HG03097 (cell line): ENCODE results near the gene ANO5.

Experiments used
- ATAC-seq: cut with Tn5 transposase; IDR thresholded peaks from one replicate; pipeline ENCODE4 v1.9.1; 2021; ENCODE audit not compliant: unreplicated experiment, low FRiP score

ANO5 gene

DNA sequence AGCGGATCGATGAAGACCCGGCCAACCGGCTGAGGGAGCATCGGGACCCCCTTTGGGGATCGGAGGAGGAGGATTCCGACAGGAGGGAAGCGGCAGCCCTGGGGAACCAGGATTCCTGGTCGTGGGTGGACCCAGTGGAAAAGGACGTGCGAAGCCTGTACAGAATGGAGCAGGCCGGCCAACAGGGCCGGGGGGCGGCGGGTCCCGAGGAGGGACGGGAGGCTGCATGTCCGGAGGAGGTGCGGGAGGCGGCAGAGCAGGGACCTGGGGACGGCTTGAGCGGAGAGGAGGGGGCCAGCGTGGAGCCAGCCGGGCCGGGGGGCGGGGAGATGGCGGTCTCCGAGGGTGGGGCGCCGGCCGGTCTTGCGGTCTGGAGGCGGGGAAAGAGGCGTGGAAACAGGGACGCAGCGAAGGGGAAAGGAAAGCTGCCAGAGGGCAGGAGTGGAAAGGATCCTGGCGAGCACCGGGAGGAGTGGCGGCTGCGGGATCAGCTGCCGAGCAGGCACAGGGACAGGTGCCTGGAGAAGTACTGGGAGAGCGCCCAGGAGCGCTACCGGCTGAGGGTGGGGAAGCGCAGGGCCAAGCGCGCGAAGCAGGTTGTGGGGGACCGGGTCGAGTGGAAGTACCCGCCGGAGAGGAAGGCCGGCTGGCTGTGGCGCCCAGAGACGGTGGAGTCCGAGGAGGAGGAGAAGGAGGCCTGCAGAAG, at the start of gene ANO5:
TSS of gene ANO5 (plus strand) at position 444 of the 706 bp plus-strand sequence. CDS start 408 bp downstream, outside the sequence.
- ATAC-seq: peak; percentile 37

GRCh38 chr11:22151649-22152197, 41.2 kb upstream of the ANO5 start:
- no peak for ATAC-seq

GRCh38 chr11:22157531-22157930, 35.4 kb upstream of the ANO5 start:
- ATAC-seq: no peak

GRCh38 chr11:22161489-22161888, 31.4 kb upstream of the ANO5 start:
- ATAC-seq: no peak

GRCh38 chr11:22162756-22163155, 30.1 kb upstream of the ANO5 start:
- ATAC-seq: no peak

GRCh38 chr11:22163394-22163797, 29.5 kb upstream of the ANO5 start:
- peak; percentile 76 for ATAC-seq

DNA sequence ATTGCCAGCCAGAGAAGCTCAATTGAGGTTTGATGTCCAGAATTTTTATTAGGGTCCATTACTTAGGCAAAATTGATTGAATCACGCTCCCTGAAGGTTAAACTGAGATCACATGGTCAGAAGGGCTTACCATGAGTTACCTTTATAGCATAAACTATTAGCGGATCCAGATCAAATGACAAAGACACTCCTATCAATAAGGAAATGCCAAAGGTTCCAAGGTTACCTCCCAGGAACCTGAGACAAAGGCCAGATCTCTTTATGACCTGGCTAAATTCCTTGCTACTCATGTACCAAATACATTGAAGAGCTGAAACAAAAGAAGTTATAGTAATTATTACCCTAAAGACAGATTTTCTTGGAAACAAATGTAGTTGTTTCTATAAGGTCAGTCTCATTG, 27.8 kb upstream of the ANO5 start:
- no peak for ATAC-seq

DNA sequence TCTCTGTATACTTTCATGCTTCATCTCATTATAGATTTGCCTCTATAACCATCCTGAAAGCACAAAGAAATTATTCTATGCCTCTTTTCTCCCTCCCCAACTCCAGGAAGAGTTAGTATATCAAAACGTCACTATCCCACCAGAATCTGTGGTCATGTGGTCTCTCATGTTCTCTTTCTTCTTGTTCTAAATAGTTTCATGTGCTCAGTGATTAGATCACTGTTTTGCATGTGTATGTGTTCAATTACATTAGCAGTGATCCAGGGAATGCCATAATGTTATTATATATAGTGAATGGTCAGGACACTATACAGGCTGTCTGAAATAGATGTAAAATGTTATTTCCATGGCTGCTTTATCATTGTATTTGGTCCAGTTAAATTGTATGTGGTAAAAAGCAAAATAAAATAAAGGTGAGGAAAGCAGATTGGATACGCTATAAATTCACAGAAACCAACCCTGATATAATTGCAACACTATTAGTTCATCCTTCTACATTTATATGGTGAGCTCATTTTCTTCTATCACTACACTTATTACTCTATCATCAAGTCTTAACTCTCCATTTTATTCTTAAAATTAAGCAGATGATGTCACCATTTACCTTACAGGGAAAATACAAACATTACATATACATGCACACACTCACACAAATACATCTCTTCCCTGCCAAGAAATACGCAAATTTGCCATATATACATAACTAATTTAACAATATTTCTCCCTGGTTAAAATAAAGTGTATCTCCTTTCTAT, 26.9 kb upstream of the ANO5 start:
- no peak for ATAC-seq

DNA sequence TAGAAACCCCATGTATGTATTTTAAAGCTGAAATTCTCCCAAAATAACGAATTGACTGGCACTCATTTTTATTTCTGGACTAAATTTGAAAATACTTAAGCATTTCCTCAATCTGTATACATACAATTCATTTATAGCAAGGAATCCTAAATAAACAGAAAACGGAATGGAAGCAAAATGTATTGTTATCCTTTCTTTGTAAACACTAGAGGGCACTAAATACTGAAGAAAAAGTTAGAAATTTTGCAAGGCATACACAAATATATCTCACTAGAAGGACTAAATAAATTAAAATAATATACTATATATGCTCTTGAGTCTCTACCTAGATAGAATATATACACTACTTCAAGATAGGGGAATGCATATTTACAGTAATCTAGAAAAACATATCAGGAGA, 23.1 kb upstream of the ANO5 start:
- ATAC-seq: no peak

- ATAC-seq: no peak
Measured at GRCh38 chr11:22173532-22173931, 19.4 kb upstream of the ANO5 start.

DNA sequence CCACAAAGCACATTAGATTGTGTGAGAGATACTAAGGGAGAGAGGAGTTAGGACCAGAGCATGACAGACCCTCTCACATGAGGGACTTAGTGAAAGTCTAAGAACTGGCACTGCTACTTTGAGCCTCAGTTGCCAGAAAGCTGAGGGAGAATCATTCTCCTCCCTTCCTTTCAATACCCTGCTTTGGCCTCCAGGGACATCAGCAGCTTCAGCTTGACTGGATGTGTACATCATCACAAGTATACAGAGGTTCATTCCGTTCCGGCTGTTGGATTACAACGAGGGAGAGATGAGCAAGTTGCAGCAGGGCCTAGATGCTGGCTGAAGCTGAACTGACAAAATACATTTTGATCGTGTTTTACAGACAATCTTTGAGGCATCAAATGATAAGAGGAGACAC, 15.7 kb upstream of the ANO5 start:
- no peak for ATAC-seq

DNA sequence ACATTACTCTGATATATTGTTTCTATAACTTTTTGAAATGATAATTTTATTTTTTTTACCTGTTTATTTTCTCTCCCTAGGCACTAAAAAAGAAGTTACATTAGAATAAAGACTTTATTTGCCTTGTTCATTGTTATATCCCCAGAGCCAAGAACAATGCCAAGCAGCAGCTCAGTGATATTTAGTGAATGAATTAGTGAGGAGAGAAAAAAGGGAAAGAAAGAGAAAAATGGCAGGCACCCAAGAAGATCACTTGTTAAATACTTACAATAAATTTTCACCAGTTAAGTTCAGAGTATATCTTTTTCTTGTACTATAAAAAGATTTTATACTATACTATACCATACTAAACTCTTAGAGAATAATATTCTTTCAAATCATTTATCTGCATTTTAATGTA, 13.3 kb upstream of the ANO5 start:
- ATAC-seq: no peak

- ATAC-seq: no peak
Measured at GRCh38 chr11:22180131-22180530, 12.8 kb upstream of the ANO5 start.

GRCh38 chr11:22189660-22190059, 3.2 kb upstream of the ANO5 start:
- no peak for ATAC-seq

DNA sequence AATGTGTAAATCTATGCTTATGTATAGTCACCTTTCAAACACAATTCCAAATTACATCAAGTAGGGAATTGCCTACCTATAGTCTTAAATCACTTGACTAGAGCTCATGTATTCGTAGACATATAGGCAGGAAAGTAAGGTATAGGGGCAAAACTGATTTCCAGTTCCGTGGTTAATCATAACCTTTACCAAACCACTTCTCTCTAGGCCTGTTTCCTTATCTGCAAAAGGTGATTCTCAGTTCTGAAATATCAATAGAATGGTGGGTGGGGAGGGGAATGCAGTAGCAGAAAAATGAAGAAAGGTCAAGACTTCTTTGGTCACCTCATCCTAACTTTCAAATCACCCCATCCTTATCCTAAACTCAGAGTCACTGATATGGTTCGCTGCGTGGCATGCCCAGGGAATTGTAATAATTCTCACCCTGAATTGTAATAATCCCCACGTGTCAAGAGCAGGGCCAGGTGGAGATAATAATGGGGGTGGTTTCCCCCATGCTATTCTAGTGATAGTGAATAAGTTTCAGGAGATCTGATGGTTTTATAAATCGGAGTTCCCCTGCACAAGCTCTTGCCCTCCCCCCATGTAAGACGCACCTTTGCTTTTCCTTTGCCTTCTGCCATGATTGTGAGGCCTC, 1.9 kb upstream of the ANO5 start:
- ATAC-seq: no peak

- ATAC-seq: no peak
Measured at GRCh38 chr11:22192289-22192641, 620 bp upstream of the ANO5 start.

DNA sequence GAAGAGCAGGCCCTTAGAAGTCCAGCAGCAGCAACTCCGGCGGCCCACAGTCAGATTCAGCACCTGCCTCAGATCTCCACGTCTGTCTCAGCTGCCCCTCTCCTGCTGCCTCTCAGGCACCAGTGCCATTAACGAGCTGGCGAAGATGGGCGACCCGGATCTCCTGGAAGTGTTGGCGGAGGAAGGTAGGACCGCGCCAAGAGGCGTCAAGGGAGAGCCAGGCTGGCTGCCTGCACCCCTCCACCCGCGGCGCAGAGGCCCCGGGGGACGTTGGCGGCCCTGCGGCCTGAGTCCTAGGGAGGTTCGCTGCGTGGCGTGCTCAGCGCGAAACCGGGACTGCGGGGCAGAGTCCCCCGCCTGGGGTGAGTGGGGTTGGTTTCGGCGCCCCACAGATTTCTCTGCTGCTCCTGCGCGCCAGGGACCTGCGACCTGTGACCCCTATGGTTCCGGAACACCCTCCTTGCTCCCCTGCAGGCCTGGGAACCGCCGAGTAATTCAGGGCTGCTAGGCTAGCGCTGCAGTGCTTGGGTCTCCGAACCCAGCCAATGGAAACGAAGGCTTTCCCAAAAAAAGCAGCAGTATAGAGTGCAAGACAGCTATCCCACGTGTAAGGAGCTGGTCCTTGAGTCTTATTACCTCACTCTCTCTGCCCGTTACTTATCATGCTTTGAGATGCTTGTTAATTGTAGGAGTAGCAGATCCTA, 615 bp downstream of the ANO5 start:
- peak; percentile 41 for ATAC-seq

DNA sequence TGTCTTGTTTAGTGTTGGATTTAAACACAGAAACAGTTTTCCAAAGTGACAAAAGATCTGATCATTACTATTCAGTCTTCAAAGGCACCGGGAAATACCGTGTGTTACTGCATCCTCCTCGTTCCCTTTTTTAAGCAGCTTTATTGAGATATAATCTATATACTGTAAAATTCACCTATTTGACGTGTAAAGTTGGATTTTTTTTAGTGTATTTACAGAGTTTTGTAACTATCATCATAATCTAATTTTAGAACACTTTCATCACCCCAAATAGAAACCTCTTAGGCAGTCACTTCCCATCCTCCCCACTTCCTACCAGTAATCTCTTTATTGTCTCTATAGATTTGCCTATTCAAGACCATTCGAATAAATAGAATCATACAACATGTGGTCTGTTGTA, 1.4 kb downstream of the ANO5 start:
- ATAC-seq: no peak

- no peak for ATAC-seq
Measured at GRCh38 chr11:22194907-22195306, 2.0 kb downstream of the ANO5 start.

GRCh38 chr11:22197139-22198005, 4.5 kb downstream of the ANO5 start:
- no peak for ATAC-seq
